Measurements from ENCODE around the gene GLT1D1. TPM values are rescaled to one million over a fixed set of nuclear protein-coding genes. Genes with fewer than 3 reads are reported as not detected.
"Not testable (repeated sequence)": the region's sequence is repeated elsewhere in the genome, so short reads cannot be mapped to it uniquely, and the experiment has no call there.

Gene GLT1D1
- total RNA-seq, 4 donors from 2014 or later = 0.26 to 3.6 (median 2.9) TPM; not detected in 1

DNA sequence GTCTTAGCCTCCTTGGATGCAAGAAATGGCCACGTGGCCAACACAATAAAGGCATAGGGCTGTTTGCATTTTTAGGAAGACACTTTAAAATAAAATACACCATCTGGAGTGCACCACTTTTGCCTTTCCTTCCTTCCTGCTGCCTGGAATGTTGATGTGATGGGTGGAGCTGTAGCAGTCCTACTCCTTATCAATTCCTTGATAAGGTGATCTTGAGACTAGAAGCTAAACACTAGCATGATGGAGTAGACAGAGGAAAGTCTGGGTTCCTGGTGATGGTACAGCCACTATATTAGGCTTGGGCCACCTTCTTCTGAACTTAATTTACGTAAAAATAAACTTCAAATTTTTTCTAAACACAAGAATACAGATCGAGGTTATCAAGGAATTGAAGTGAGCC lies 2.9 kb upstream of the GLT1D1 start:
- Histone ChIP-seq H3K27me3 (no peaks in the 10 kb centered on the region), H3K9me3 (no peaks in the 10 kb centered on the region), H3K27ac (no peak overlapping the region), H3K36me3 (no peaks in the 10 kb centered on the region), H3K4me1 (no peaks in the 10 kb centered on the region), H3K4me3 (no peak overlapping the region)
- TF ChIP-seq, protein P1, sequence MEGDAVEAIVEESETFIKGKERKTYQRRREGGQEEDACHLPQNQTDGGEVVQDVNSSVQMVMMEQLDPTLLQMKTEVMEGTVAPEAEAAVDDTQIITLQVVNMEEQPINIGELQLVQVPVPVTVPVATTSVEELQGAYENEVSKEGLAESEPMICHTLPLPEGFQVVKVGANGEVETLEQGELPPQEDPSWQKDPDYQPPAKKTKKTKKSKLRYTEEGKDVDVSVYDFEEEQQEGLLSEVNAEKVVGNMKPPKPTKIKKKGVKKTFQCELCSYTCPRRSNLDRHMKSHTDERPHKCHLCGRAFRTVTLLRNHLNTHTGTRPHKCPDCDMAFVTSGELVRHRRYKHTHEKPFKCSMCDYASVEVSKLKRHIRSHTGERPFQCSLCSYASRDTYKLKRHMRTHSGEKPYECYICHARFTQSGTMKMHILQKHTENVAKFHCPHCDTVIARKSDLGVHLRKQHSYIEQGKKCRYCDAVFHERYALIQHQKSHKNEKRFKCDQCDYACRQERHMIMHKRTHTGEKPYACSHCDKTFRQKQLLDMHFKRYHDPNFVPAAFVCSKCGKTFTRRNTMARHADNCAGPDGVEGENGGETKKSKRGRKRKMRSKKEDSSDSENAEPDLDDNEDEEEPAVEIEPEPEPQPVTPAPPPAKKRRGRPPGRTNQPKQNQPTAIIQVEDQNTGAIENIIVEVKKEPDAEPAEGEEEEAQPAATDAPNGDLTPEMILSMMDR (IDR thresholded peaks at IDR 0.05) = no peak
- no peak for TF ChIP-seq POLR2A (IDR thresholded peaks at IDR 0.05)
- intact Hi-C loops (cut with DNase I; ENCODE audit: low total_unique reads) = no loop called here
- DNase-seq = no peak

DNA sequence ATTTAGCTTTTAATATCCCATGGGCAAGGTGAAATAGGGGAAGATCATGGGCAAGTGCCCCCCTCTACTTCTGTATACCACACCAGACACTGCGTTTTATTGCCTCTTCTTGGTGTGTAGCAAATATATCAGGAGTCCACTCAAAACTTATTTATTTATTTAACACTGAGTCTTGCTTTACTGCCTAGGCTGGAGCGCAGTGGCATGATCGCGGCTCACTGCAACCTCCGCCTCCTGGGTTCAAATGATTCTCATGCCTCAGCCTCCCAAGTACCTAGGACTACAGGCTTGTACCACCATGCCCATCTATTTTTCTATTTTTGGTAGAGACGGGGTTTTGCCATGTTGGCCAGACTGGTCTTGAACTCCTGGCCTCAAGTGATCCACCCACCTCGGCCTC lies 1.8 kb upstream of the GLT1D1 start:
- H3K27me3 ChIP-seq, H3K9me3 ChIP-seq: not testable (repeated sequence)

DNA sequence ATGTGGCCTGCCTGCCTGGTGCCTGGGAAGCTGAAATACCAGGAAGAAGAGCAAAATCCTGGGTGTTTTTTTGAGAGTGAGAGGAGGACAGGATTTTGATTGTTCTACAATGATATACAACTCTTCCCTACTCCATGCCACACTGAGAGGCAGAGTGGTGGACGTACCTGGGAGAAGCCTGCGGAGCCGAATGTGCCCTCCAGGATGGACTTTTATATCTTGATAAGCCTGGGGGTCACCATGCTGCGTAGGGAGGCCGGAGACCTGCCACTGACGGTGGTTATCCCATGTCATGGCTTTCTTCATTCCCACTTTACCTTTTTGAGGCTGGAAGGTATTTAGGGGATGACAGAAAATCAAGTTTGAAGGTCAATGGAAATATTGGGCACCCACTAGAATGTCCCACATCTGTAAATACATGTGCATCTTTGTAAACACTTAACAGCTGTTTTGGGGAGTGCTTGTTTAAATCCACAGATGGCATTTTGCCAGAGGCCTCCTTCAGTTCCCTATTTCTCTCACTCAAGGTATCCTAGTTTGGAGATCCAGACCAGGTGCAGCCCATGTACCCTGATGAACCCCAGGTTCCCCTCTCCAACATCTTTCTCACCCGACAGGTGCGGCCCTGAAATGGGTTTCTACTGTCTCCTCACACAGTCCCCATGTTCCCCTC lies 1.1 kb upstream of the GLT1D1 start:
- Histone ChIP-seq H3K27ac (no peak overlapping the region), H3K36me3 (no peaks in the 10 kb centered on the region), H3K9me3 (no peaks in the 10 kb centered on the region), H3K27me3 (no peaks in the 10 kb centered on the region), H3K4me1 (no peaks in the 10 kb centered on the region), H3K4me3 (no peak overlapping the region)
- TF ChIP-seq POLR2A (IDR thresholded peaks at IDR 0.05) = no peak
- TF ChIP-seq, protein P1 (IDR thresholded peaks at IDR 0.05) = no peak
- DNase-seq = no peak
- intact Hi-C loops (cut with DNase I; ENCODE audit: low total_unique reads) = no loop called here

More for the DNA sequence above, 1.8 kb upstream of the GLT1D1 start:
- H3K27ac ChIP-seq; DNase-seq; H3K4me3 ChIP-seq; H3K36me3 ChIP-seq; intact Hi-C loops (cut with DNase I; ENCODE audit: low total_unique reads); H3K4me1 ChIP-seq: not testable (repeated sequence)

- no peaks in the 10 kb centered on the region for H3K36me3 ChIP-seq
- no peak for DNase-seq
- no peaks in the 10 kb centered on the region for H3K4me1 ChIP-seq
- H3K27me3 ChIP-seq = no peaks in the 10 kb centered on the region
- H3K4me3 ChIP-seq = peak overlapping the region; percentile 17 to 20
- no peaks in the 10 kb centered on the region for H3K9me3 ChIP-seq
- intact Hi-C loops (cut with DNase I; ENCODE audit: low total_unique reads) = no loop called here
- TF ChIP-seq POLR2A (IDR thresholded peaks at IDR 0.05) = no peak
- TF ChIP-seq, protein P1 (IDR thresholded peaks at IDR 0.05) = no peak
- H3K27ac ChIP-seq = peak overlapping the region; percentile 1 to 21
Observed at GRCh38 chr12:128853600-128854197, 421 bp downstream of the GLT1D1 start.

GRCh38 chr12:128856035-128856790 lies 2.9 kb downstream of the GLT1D1 start:
- H3K36me3 ChIP-seq = no peaks in the 10 kb centered on the region
- H3K27ac ChIP-seq = no peak overlapping the region
- no peaks in the 10 kb centered on the region for H3K27me3 ChIP-seq
- intact Hi-C loops (cut with DNase I; ENCODE audit: low total_unique reads) = no loop called here
- H3K4me1 ChIP-seq = no peaks in the 10 kb centered on the region
- no peak overlapping the region for H3K4me3 ChIP-seq
- TF ChIP-seq POLR2A (IDR thresholded peaks at IDR 0.05) = no peak
- TF ChIP-seq, protein P1 (IDR thresholded peaks at IDR 0.05) = no peak
- no peak for DNase-seq
- no peaks in the 10 kb centered on the region for H3K9me3 ChIP-seq

Measured in uterus (tissue), 4 donors.